Measurements from ENCODE around the gene IHH.
A peak's percentile ranks its signal among the peaks of the same experiment; 100 is the strongest.

- peak; percentile 81 for TF ChIP-seq CTCF (IDR thresholded peaks at IDR 0.05)
- TF ChIP-seq ZFX (IDR thresholded peaks at IDR 0.05; ENCODE audit: borderline replicate concordance) = no peak
These were observed 50.5 kb downstream of the IHH start for GRCh38 chr2:219010162-219010756.

Data from 22Rv1 (cell line).